ENCODE results near the gene SMYD3. TPM values are rescaled to one million over a fixed set of nuclear protein-coding genes. Genes with fewer than 3 reads are reported as not detected.

SMYD3 gene
- total RNA-seq, 3 donors from 2014 or later = 16.3 to 18.0 (median 16.4) TPM

GRCh38 chr1:245987577-245987976 is 519.5 kb downstream of the SMYD3 start:
- ATAC-seq (no peak), DNase-seq (no peak)
- no peaks in the 10 kb centered on the region for H3K36me3 ChIP-seq (ENCODE audit: low read depth)
- intact Hi-C loops (cut with DNase I, micrococcal nuclease) = no loop called here
- TF ChIP-seq CTCF (IDR thresholded peaks at IDR 0.05) = no peak
- no peaks in the 10 kb centered on the region for H3K9me3 ChIP-seq
- H3K4me3 ChIP-seq = no peak overlapping the region
- H3K4me1 ChIP-seq (ENCODE audit: low read depth) = peaks cover 8% of the 10 kb centered on the region

GRCh38 chr1:245987219-245987545 is 519.9 kb downstream of the SMYD3 start:
- intact Hi-C loops (cut with DNase I, micrococcal nuclease) = no loop called here

GRCh38 chr1:245986404-245987218 is 520.5 kb downstream of the SMYD3 start:
- Histone ChIP-seq H3K4me3 (no peak overlapping the region), H3K4me1 (ENCODE audit: low read depth) (peaks cover 8% of the 10 kb centered on the region), H3K36me3 (ENCODE audit: low read depth) (no peaks in the 10 kb centered on the region), H3K9me3 (no peaks in the 10 kb centered on the region)
- no peak for TF ChIP-seq CTCF (IDR thresholded peaks at IDR 0.05)
- DNase-seq (peak in 1 of 3 donors; percentile 33), ATAC-seq (peak; percentile 83)
- intact Hi-C loops (cut with DNase I, micrococcal nuclease) = no loop called here

More at GRCh38 chr1:245987219-245987545, 519.9 kb downstream of the SMYD3 start:
- Histone ChIP-seq H3K4me3 (no peak overlapping the region), H3K9me3 (no peaks in the 10 kb centered on the region), H3K4me1 (ENCODE audit: low read depth) (peaks cover 8% of the 10 kb centered on the region), H3K36me3 (ENCODE audit: low read depth) (no peaks in the 10 kb centered on the region)
- ATAC-seq = no peak
- DNase-seq = no peak
- no peak for TF ChIP-seq CTCF (IDR thresholded peaks at IDR 0.05)

- no peak for TF ChIP-seq CTCF (IDR thresholded peaks at IDR 0.05)
- peaks cover 8% of the 10 kb centered on the region for H3K4me1 ChIP-seq (ENCODE audit: low read depth)
- H3K9me3 ChIP-seq = no peaks in the 10 kb centered on the region
- DNase-seq = no peak
- H3K36me3 ChIP-seq (ENCODE audit: low read depth) = no peaks in the 10 kb centered on the region
- no peak overlapping the region for H3K4me3 ChIP-seq
- ATAC-seq = no peak
- intact Hi-C loops (cut with DNase I, micrococcal nuclease) = no loop called here
Measured at GRCh38 chr1:245984390-245985155, 522.5 kb downstream of the SMYD3 start.

GRCh38 chr1:245983294-245983967 is 523.6 kb downstream of the SMYD3 start:
- H3K36me3 ChIP-seq (ENCODE audit: low read depth) = no peaks in the 10 kb centered on the region

More at GRCh38 chr1:245983294-245983967, 523.6 kb downstream of the SMYD3 start:
- no peaks in the 10 kb centered on the region for H3K9me3 ChIP-seq
- intact Hi-C loops (cut with DNase I, micrococcal nuclease) = no loop called here
- ATAC-seq (no peak), DNase-seq (no peak)
- H3K4me3 ChIP-seq = no peak overlapping the region
- H3K4me1 ChIP-seq (ENCODE audit: low read depth) = peaks cover 8% of the 10 kb centered on the region
- no peak for TF ChIP-seq CTCF (IDR thresholded peaks at IDR 0.05)

All from mucosa of descending colon (tissue), 3 donors.